Ectodermal cell (in vitro differentiated cells): Measurements from ENCODE around the gene LPIN1.

Experiments
- H3K27ac ChIP-seq: 2 replicates; pipeline ENCODE4 v1.7.0; 2013; ENCODE audit warnings: mild to moderate bottlenecking, low read depth, low read length; ENCODE audit not compliant: insufficient read depth, poor library complexity, severe bottlenecking
- H3K27me3 ChIP-seq: 2 replicates; pipeline ENCODE4 v1.7.0; 2013; ENCODE audit warnings: mild to moderate bottlenecking, low read length; ENCODE audit not compliant: insufficient read depth, control insufficient read depth, poor library complexity, severe bottlenecking
- H3K36me3 ChIP-seq: one replicate; pipeline ENCODE4 v1.7.0; 2013; ENCODE audit warnings: low read length; ENCODE audit not compliant: control insufficient read depth, insufficient read depth
- H3K4me1 ChIP-seq: one replicate; pipeline ENCODE4 v1.7.0; 2013; ENCODE audit warnings: low read length; ENCODE audit not compliant: control insufficient read depth, insufficient read depth
- H3K4me3 ChIP-seq: 2 replicates; pipeline ENCODE4 v1.7.0; 2013; ENCODE audit warnings: low read depth, low read length, control low read depth; ENCODE audit not compliant: insufficient read depth
- H3K9me3 ChIP-seq: 2 replicates; pipeline ENCODE4 v1.7.0; 2013; ENCODE audit warnings: mild to moderate bottlenecking, low read length, moderate library complexity; ENCODE audit not compliant: control insufficient read depth
- WGBS, 2 experiments: methylation state at CpG; one replicate each; pipeline ENCODE4 v1.1.7; 2013; ENCODE audit warnings: missing lambda C conversion rate in 2 of 2; 5-methylcytosine and 5-hydroxymethylcytosine counted together

The LPIN1 gene

GRCh38 chr2:11870584-11870983 is 124.2 kb downstream of the LPIN1 start:
- no peaks in the 10 kb centered on the region for H3K9me3 ChIP-seq
- H3K27ac ChIP-seq, result no peak overlapping the region
- H3K27me3 ChIP-seq, result no peaks in the 10 kb centered on the region
- WGBS, 2 experiments, result 90 to 93% methylated on average over 5 of the region's 5 CpGs
- H3K36me3 ChIP-seq, result no peaks in the 10 kb centered on the region
- no peak overlapping the region for H3K4me3 ChIP-seq
- H3K4me1 ChIP-seq, result peaks cover 5% of the 10 kb centered on the region

GRCh38 chr2:11871421-11871820 is 125.0 kb downstream of the LPIN1 start:
- H3K4me3 ChIP-seq, result no peak overlapping the region
- WGBS, 2 experiments, result 88 to 94% methylated on average over 3 to 4 of the region's 4 CpGs
- no peak overlapping the region for H3K27ac ChIP-seq
- H3K4me1 ChIP-seq, result peaks cover 5% of the 10 kb centered on the region
- H3K36me3 ChIP-seq, result no peaks in the 10 kb centered on the region
- no peaks in the 10 kb centered on the region for H3K27me3 ChIP-seq
- no peaks in the 10 kb centered on the region for H3K9me3 ChIP-seq

- Histone ChIP-seq H3K27ac (no peak overlapping the region), H3K27me3 (no peaks in the 10 kb centered on the region), H3K4me3 (no peak overlapping the region), H3K9me3 (no peaks in the 10 kb centered on the region), H3K4me1 (peaks cover 5% of the 10 kb centered on the region), H3K36me3 (no peaks in the 10 kb centered on the region)
- WGBS, 2 experiments, result 81% methylated on average over 5 of the region's 5 CpGs
These were observed 126.0 kb downstream of the LPIN1 start for GRCh38 chr2:11872247-11872947.

- H3K4me1 ChIP-seq, result peaks cover 5% of the 10 kb centered on the region
- H3K4me3 ChIP-seq, result no peak overlapping the region
- WGBS, 2 experiments, result 97 to 98% methylated on average over 2 of the region's 2 CpGs
- no peaks in the 10 kb centered on the region for H3K27me3 ChIP-seq
- H3K27ac ChIP-seq, result no peak overlapping the region
- no peaks in the 10 kb centered on the region for H3K36me3 ChIP-seq
- H3K9me3 ChIP-seq, result no peaks in the 10 kb centered on the region
These were observed 126.5 kb downstream of the LPIN1 start for GRCh38 chr2:11872948-11873269.

- H3K36me3 ChIP-seq, result no peaks in the 10 kb centered on the region
- H3K4me1 ChIP-seq, result peaks cover 5% of the 10 kb centered on the region
- H3K4me3 ChIP-seq, result no peak overlapping the region
- H3K27me3 ChIP-seq, result no peaks in the 10 kb centered on the region
- H3K9me3 ChIP-seq, result no peaks in the 10 kb centered on the region
- WGBS, 2 experiments, result 93 to 94% methylated on average over 11 of the region's 11 CpGs
- no peak overlapping the region for H3K27ac ChIP-seq
These were observed 127.1 kb downstream of the LPIN1 start for GRCh38 chr2:11873356-11874154.

- no peaks in the 10 kb centered on the region for H3K36me3 ChIP-seq
- no peaks in the 10 kb centered on the region for H3K4me1 ChIP-seq
- no peaks in the 10 kb centered on the region for H3K27me3 ChIP-seq
- no peak overlapping the region for H3K27ac ChIP-seq
- WGBS, 2 experiments, result 57 to 67% methylated on average over 1 to 3 of the region's 15 CpGs
- no peak overlapping the region for H3K4me3 ChIP-seq
- H3K9me3 ChIP-seq, result no peaks in the 10 kb centered on the region
These were observed 128.4 kb downstream of the LPIN1 start for GRCh38 chr2:11874861-11875260.

- H3K27ac ChIP-seq, result no peak overlapping the region
- H3K4me1 ChIP-seq, result no peaks in the 10 kb centered on the region
- 71 to 78% methylated on average over 2 of the region's 2 CpGs for WGBS, 2 experiments
- H3K27me3 ChIP-seq, result no peaks in the 10 kb centered on the region
- no peaks in the 10 kb centered on the region for H3K9me3 ChIP-seq
- H3K4me3 ChIP-seq, result no peak overlapping the region
- H3K36me3 ChIP-seq, result no peaks in the 10 kb centered on the region
These were observed 129.0 kb downstream of the LPIN1 start for GRCh38 chr2:11875481-11875880.

GRCh38 chr2:11876436-11876835 is 130.0 kb downstream of the LPIN1 start:
- 90 to 96% methylated on average over 5 to 6 of the region's 6 CpGs for WGBS, 2 experiments

GRCh38 chr2:11876889-11877288 is 130.5 kb downstream of the LPIN1 start:
- H3K4me3 ChIP-seq, result no peak overlapping the region
- WGBS, 2 experiments, result 92 to 94% methylated on average over 5 of the region's 5 CpGs

More at GRCh38 chr2:11876436-11876835, 130.0 kb downstream of the LPIN1 start:
- Histone ChIP-seq H3K9me3 (no peaks in the 10 kb centered on the region), H3K4me3 (no peak overlapping the region), H3K4me1 (no peaks in the 10 kb centered on the region), H3K27ac (no peak overlapping the region), H3K36me3 (no peaks in the 10 kb centered on the region), H3K27me3 (no peaks in the 10 kb centered on the region)

More at GRCh38 chr2:11876889-11877288, 130.5 kb downstream of the LPIN1 start:
- Histone ChIP-seq H3K9me3 (no peaks in the 10 kb centered on the region), H3K4me1 (no peaks in the 10 kb centered on the region), H3K27me3 (no peaks in the 10 kb centered on the region), H3K27ac (no peak overlapping the region), H3K36me3 (no peaks in the 10 kb centered on the region)
